Activated naive CD8-positive, alpha-beta T cell treated with anti-CD3 and anti-CD28 coated beads, Interleukin-2, amount 10 ng/mL, durations not matched to agents 7 days and 5 days (primary cell): ENCODE measurements around the gene FIBP. TPM values are rescaled to one million over a fixed set of nuclear protein-coding genes. Genes with fewer than 3 reads are reported as not detected.

ENCODE experiments used
- ATAC-seq: fragments of 150-1000 bp; cut with Tn5 transposase; one replicate; pipeline ENCODE4 v1.10.0; 2021; ENCODE audit warnings: low read depth, moderate library complexity
- POLR2A ChIA-PET: fragments of 350-600 bp; sonication (Branson Sonifier 250); formaldehyde crosslinking; loops from one replicate; lab custom pipeline; 2021; ENCODE audit warnings: antibody characterized with exemption; lab: Charles Lee
- DNase-seq: peaks from one replicate; pipeline ENCODE4 v3.0.0; 2021
- H3K27ac Mint-ChIP-seq: one replicate; pipeline ENCODE4 v1.8.0; 2022; ENCODE audit warnings: mild to moderate bottlenecking, mixed read lengths
- H3K27me3 Mint-ChIP-seq: one replicate; pipeline ENCODE4 v1.8.0; 2022; ENCODE audit warnings: mild to moderate bottlenecking, moderate library complexity, mixed read lengths
- H3K36me3 Mint-ChIP-seq: one replicate; pipeline ENCODE4 v1.8.0; 2021; ENCODE audit warnings: mild to moderate bottlenecking, mixed read lengths
- H3K4me1 Mint-ChIP-seq: one replicate; pipeline ENCODE4 v1.8.0; 2021; ENCODE audit warnings: mixed read lengths
- H3K4me3 Mint-ChIP-seq: one replicate; pipeline ENCODE4 v1.8.0; 2022; ENCODE audit warnings: mild to moderate bottlenecking, moderate library complexity, mixed read lengths
- H3K9me3 Mint-ChIP-seq: one replicate; pipeline ENCODE4 v1.8.0; 2021; ENCODE audit warnings: mixed read lengths
- total RNA-seq, 2 experiments: library from RNA; stranded (reverse); gene quantifications; one replicate each; pipeline ENCODE4 v1.2.3, GENCODE V29; 2021

FIBP gene
- total RNA-seq, 2 experiments from 2014 or later = 78.2 to 82.9 TPM

DNA sequence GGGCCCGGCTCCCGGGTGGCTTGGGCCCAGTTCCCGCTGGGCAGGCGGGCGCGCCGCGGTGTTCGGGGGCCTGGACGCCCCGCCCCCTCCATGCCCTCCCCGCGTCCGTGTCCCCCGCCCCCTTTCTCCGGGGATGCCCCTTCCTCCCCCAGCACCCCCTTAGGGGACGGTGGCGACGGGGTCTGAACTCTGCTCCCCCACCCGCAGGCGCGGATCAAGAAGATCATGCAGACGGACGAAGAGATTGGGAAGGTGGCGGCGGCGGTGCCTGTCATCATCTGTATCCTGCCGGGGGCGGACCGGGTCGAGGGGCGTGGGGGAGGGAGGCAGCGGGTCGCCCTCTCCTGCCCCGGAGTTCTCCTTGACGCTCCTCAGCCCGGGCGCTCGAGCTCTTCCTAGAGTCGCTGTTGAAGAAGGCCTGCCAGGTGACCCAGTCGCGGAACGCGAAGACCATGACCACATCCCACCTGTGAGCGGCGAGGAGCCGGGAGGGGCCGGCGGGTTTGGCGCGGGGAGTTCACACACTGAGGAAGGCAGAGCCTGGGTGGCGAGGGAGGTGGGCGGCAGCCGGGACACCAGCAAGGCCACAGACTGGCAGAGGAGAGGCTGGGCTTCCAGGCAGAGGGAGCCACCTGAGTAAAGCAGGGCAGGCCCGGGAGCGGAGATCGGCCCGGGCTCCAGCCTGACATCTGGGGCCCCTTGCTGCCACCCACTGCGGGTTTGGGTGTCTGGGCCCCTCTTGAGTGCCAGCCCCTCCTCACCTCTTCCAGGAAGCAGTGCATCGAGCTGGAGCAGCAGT lies 31.5 kb upstream of the FIBP start:
- POLR2A ChIA-PET = interaction anchor here (1.0 to 2.5 kb wide), 6 partner anchors 9 to 39 kb away, joined by 4 to 17 read pairs (median 7); partner anchors contain the start of genes CCDC85B, FIBP and FOSL1
- Mint-ChIP-seq H3K9me3 (no peaks in the 10 kb centered on the region), H3K27me3 (no peaks in the 10 kb centered on the region), H3K27ac (peak overlapping the region; percentile 91), H3K36me3 (peaks cover 24% of the 10 kb centered on the region), H3K4me1 (peaks cover 27% of the 10 kb centered on the region), H3K4me3 (peak overlapping the region; percentile 98)
- peak; percentile 75 for DNase-seq
- ATAC-seq = peak; percentile 53

DNA sequence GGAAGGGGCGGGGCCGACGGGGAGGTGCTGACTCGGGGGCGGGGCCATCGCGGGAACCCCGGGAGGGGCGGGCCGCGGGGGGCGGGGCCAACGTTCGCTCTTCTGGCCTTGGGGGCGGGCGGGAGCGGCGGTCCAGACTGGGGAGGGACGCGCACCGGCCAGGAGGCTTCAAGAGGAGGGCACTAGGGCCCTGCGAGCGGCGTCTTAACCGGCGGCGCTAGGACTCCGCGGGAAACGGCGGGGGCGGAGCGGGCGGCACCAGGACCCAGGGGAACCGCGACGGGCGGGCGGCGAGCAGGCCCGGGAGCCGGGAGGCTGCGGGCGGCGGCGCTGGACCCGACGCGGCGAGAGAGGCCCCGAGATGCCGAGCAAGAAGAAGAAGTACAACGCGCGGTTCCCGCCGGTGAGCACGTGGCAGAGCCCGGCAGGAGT lies 30.9 kb upstream of the FIBP start, which contains the start of gene DRAP1:
Gene DRAP1, plus strand, starts transcription at position 286 of the 432 bp plus-strand sequence. Its CDS starts 76 bp downstream, at position 362.
- peak within 1 kb of the TSS; percentile 91 for H3K27ac Mint-ChIP-seq
- H3K9me3 Mint-ChIP-seq = no peaks in the 10 kb centered on the region
- H3K27me3 Mint-ChIP-seq = no peaks in the 10 kb centered on the region
- POLR2A ChIA-PET = interaction anchor here (1.0 to 2.5 kb wide), 12 partner anchors 9 to 62 kb away, joined by 4 to 35 read pairs (median 10); partner anchors contain the start of genes CCDC85B, CFL1, FIBP and FOSL1
- DNase-seq (peak; percentile 98), ATAC-seq (peak; percentile 92)
- H3K36me3 Mint-ChIP-seq = peaks cover 23% of the 10 kb centered on the region
- peak within 1 kb of the TSS; percentile 98 for H3K4me3 Mint-ChIP-seq
- H3K4me1 Mint-ChIP-seq = peaks cover 27% of the 10 kb centered on the region

DNA sequence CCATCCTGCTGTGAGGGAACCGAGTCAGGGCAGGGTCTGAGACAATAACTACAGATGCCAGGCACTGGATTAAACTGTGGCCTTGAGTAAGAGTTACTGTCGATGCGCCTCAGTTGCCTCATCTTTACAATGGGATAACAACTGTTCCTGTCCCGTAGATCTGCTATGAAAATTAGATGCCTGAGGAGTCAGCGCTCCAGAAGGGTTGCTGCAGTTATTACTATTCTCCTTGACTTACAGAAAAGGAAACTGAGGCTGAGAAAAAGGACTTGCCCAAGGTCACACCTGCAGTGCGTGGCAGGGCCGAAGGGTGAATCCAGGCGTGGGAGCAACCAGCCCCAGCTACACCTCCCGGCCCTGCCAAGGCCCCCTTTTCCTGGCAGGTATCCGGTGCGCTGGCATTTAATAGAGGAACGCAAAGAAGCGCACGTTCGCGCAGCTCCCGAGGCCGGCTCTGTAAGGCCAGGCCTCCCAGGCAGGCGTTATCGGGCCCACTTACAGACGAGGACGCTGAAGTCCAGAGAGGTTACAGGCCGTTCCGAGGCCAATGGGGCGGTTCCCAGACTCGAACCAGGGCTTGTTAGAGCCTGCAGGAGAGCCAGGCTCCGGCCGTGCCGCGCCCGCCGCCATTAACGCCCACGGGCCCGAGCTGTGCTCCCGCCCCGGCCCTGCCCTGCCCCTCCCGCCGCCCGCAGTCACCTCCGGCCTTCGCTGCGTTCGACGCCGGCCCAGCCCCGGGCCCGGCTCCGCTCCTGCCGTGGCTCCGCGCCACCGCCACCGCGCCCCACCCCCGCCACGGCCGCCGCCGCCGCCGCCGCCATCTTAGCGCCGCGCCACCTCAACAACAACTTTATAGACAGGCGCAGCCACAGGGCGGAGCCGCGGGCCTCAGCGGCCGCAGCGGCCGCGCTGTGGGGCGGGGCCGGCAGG lies 30.2 kb upstream of the FIBP start, which contains the start of gene C11orf68:
Gene C11orf68, minus strand, starts transcription at position 852 of the 930 bp plus-strand sequence. Its CDS starts 31 bp downstream, at position 821.
- Mint-ChIP-seq H3K36me3 (peaks cover 23% of the 10 kb centered on the region), H3K4me1 (peaks cover 26% of the 10 kb centered on the region), H3K4me3 (peak within 1 kb of the TSS; percentile 98), H3K9me3 (no peaks in the 10 kb centered on the region), H3K27ac (peak within 1 kb of the TSS; percentile 91), H3K27me3 (no peaks in the 10 kb centered on the region)
- ATAC-seq (peak; percentile 56), DNase-seq (no peak)
- POLR2A ChIA-PET = interaction anchor here (0.6 to 2.5 kb wide), 13 partner anchors 10 to 162 kb away, joined by 3 to 35 read pairs (median 5); partner anchors contain the start of genes CCDC85B, CFL1, FIBP and FOSL1

DNA sequence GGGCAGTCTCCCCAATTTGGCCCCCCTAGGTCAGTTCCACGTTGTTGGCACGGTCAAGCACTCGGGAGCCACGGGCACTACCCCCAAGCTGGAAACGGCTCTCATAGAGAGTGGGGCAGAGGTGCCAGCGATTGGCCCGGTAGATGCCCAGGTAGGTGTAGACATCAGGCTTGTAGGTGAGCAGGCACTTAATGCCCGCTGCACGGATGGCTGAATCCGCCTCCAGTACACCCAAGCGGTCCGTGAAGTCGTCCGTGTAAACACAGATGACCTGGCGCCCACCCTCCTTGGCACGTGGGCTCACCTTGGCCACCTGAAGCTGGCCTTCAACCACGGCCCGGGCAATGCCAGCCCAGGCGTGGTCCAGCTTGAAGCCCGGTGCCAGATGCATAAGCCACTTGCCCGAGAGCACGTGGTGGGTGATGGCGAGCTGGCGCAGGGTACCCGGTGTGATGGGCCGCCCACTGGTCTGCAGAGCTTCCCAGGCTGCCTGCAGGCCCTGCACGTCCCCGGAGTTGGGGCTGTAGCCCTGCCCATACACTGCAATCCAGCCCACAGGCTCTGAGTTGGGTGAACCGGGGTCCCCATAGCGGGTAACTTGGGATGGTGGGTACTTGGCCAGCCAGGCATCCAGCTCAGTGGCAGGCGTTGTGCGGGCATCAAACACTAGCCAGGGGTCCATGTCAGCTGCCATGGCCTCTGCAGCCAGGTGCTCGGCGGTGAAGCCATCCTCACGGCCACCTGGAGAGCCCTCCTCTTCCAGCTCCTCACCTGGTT lies 29.4 kb upstream of the FIBP start:
- H3K36me3 Mint-ChIP-seq = peaks cover 19% of the 10 kb centered on the region
- DNase-seq (no peak), ATAC-seq (no peak)
- H3K4me3 Mint-ChIP-seq = peak overlapping the region; percentile 88
- peak overlapping the region; percentile 83 for H3K27ac Mint-ChIP-seq
- H3K27me3 Mint-ChIP-seq = no peaks in the 10 kb centered on the region
- no peaks in the 10 kb centered on the region for H3K9me3 Mint-ChIP-seq
- peaks cover 22% of the 10 kb centered on the region for H3K4me1 Mint-ChIP-seq
- POLR2A ChIA-PET = interaction anchor here (0.6 to 2.5 kb wide), 12 partner anchors 9 to 163 kb away, joined by 3 to 35 read pairs (median 6); partner anchors contain the start of genes CCDC85B, CFL1, FIBP and FOSL1

DNA sequence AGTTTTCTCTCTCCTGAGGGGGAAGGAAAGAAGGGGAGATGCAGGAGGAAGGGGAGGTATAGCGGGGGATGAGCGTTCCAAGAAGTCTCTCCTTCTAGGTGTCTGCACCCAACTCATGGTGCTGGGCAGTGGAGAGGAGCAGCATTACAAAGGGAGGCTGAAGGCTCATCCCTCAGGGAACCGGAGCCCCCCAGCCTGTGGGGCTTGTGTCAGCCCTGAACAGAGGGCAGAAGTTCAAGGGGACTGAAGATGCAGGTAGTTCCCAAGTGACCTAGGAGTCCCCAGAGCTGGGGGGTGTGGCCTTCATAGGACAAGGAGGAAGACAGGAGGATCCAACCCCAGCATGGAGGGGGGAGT lies 28.8 kb upstream of the FIBP start:
- H3K36me3 Mint-ChIP-seq = peaks cover 15% of the 10 kb centered on the region
- no peak for DNase-seq
- peaks cover 19% of the 10 kb centered on the region for H3K4me1 Mint-ChIP-seq
- no peaks in the 10 kb centered on the region for H3K27me3 Mint-ChIP-seq
- peak overlapping the region; percentile 70 for H3K4me3 Mint-ChIP-seq
- POLR2A ChIA-PET = interaction anchor here (1.0 to 2.5 kb wide), 4 partner anchors 9 to 27 kb away, joined by 6 to 35 read pairs (median 20); partner anchors contain the start of genes CCDC85B, FIBP and FOSL1
- H3K9me3 Mint-ChIP-seq = no peaks in the 10 kb centered on the region
- ATAC-seq = no peak
- H3K27ac Mint-ChIP-seq = peak overlapping the region; percentile 44

DNA sequence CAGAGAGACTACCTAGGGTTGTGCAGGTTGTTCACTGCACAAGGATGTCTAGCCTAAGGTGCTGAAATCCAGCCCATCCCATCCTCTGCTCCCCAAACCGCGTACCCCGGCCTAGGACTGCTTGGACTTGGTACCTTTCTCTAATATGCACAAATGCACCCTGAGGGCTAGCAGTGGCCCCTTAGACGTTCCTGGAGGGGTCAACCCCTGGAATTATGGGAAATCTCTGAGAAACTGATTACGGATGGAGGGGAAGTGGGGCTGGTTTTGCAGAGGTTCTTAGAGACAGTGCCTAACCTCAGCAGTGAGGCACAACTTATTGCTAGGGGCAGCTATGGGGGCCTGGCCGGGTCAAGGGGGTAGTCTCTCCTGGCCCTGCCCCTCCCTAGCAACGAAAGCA lies 28.1 kb upstream of the FIBP start:
- Mint-ChIP-seq H3K9me3 (no peaks in the 10 kb centered on the region), H3K27me3 (peaks cover 2% of the 10 kb centered on the region), H3K36me3 (peaks cover 12% of the 10 kb centered on the region), H3K4me3 (peak overlapping the region; percentile 70), H3K27ac (peak overlapping the region; percentile 44), H3K4me1 (peaks cover 21% of the 10 kb centered on the region)
- POLR2A ChIA-PET = interaction anchor here (1.3 kb wide), 1 partner anchor 23 kb away, joined by 3 read pairs; no protein-coding TSS in a partner anchor
- no peak for DNase-seq
- no peak for ATAC-seq

DNA sequence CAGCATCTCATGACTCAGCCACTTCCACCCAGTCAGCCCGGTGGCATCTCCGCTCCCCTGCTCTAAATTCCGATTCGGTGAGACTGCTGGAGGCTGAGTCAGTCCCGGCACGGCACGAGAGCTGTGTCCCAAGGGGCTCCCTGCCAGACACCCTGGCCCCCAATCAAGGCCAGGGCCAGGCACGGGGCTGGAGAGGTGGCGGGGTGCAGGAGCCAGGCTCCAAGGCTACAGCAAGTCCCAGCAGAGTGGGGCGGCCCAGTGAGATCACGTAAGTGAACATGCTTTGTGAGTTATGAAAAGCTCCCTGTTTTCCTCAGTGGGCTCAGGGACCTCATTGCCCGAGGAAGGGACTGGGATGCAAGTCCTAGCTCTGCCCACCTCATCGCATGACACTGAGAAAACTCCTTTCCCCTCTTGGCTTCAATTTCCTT lies 27.6 kb upstream of the FIBP start:
- DNase-seq = no peak
- peaks cover 21% of the 10 kb centered on the region for H3K4me1 Mint-ChIP-seq
- H3K27ac Mint-ChIP-seq = no peak overlapping the region
- no peaks in the 10 kb centered on the region for H3K9me3 Mint-ChIP-seq
- peaks cover 2% of the 10 kb centered on the region for H3K27me3 Mint-ChIP-seq
- no peak for ATAC-seq
- no peak overlapping the region for H3K4me3 Mint-ChIP-seq
- POLR2A ChIA-PET = interaction anchor here (1.3 kb wide), 1 partner anchor 22 kb away, joined by 3 read pairs; no protein-coding TSS in a partner anchor
- H3K36me3 Mint-ChIP-seq = peaks cover 12% of the 10 kb centered on the region

DNA sequence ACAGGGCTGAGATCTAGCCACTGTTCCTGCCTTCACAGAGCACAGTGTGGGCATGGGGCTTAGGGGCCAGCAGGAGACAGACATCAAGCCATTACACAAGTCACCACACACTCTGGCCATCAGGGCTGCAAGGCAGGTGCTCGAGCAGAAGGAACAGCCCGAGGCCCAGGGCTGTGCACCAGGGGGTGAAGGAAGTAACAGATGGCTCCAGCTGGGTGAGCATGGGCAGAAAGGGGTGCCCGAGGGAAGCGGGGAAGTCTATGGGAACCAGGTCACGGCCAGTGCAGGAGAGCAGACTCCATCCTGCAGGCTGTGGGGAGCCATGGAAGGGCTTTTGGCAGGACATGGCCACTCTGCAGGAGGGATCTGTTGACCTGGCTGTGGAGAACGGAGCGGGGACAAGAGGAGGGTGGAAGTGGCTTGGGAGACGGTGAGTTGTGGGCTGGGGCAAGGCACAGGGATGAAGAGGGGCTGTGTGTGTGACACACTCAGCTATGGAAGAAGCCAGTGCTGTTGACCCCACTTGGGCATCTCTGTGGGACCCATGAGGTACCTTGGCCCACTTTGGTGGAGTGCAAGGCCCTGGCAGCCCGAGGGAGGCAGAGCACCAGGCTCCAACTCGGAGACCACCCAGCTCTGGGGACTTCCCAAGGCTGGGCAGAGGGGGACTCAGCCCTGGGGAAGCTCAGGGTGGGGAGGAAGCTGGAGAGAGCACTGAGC lies 27.0 kb upstream of the FIBP start:
- Mint-ChIP-seq H3K36me3 (peaks cover 12% of the 10 kb centered on the region), H3K27me3 (peaks cover 2% of the 10 kb centered on the region), H3K4me3 (no peak overlapping the region), H3K4me1 (peaks cover 21% of the 10 kb centered on the region), H3K27ac (peak overlapping the region; percentile 33), H3K9me3 (no peaks in the 10 kb centered on the region)
- DNase-seq (no peak), ATAC-seq (no peak)
- POLR2A ChIA-PET = interaction anchor here (0.8 to 1.3 kb wide), 3 partner anchors 13 to 25 kb away, joined by 3 read pairs; partner anchors contain the start of gene CCDC85B

DNA sequence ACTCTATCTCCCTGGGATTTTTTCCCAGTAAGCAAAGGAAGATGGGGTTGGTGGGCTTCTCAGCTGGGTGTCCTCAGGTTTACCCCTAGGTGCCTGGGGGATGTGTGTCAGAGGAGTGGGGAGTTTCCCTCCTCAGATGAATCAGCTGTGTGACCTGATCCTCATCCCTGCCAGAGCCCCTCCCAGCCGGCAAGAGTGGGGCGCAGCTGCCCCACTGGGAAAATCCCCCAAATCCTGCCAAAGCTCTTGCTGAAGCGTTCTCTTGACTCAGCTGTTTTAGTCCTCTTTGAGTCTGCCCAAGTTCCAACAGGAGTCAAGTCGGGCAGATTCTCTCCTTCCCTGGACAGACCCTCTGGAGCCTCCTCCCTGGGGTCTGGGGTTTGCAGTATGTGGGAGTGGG lies 24.6 kb upstream of the FIBP start:
- Mint-ChIP-seq H3K9me3 (no peaks in the 10 kb centered on the region), H3K27me3 (peaks cover 2% of the 10 kb centered on the region), H3K36me3 (peaks cover 8% of the 10 kb centered on the region), H3K4me1 (peaks cover 28% of the 10 kb centered on the region), H3K27ac (no peak overlapping the region), H3K4me3 (no peak overlapping the region)
- POLR2A ChIA-PET = interaction anchor here (2.4 kb wide), 1 partner anchor 22 kb away, joined by 10 read pairs; the partner anchor contains the start of gene CCDC85B
- DNase-seq (no peak), ATAC-seq (no peak)

DNA sequence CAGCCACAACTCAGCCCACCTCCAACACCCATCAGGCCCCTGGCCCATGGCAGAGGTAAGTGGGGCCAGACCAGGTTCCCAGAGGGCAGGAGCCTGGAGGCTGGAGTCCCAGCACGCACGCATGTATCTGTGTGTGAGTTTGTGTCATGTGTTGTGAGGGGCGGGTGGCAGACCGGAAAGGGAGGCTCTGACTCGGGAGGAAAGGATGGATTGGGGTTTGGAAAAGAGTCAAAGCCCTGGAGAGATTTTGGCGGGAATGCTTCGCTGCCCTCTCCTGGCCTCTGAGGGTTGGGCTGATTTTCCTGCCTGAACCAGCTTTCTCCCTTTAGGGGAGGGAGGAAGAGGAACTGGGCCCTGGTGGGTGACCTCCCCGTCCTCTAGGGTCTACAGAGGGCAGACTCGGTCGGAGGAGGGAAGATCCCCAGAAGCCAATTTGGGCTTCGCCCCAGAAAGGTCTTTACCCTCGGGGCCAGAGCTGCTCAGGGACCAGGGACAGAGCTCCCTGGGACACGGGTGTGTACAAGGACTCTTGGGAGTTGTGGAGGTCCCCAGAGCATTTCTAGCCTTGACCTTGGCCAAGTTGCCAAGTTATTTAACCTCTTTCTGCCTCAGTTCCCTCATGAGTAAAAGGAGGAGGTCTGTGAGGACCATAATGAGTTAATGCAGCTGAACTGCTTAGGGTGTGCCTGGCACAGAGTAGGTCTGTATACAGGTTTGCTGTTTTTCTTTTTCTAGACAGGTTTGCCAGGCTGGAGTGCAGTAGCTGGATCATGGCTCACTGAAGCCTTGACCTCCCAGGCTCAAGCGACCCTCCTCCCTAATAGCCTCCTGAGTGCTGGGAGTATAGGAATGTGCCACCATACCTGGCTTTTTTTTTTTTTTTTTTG lies 23.7 kb upstream of the FIBP start:
- DNase-seq = no peak
- peaks cover 4% of the 10 kb centered on the region for H3K36me3 Mint-ChIP-seq
- H3K4me1 Mint-ChIP-seq = peaks cover 24% of the 10 kb centered on the region
- H3K4me3 Mint-ChIP-seq = peak overlapping the region; percentile 16
- peaks cover 2% of the 10 kb centered on the region for H3K27me3 Mint-ChIP-seq
- no peaks in the 10 kb centered on the region for H3K9me3 Mint-ChIP-seq
- POLR2A ChIA-PET = interaction anchor here (0.8 to 2.4 kb wide), 7 partner anchors 16 to 200 kb away, joined by 3 to 10 read pairs (median 3); partner anchors contain the start of gene CCDC85B
- no peak for ATAC-seq
- peak overlapping the region; percentile 0 for H3K27ac Mint-ChIP-seq
